ENCODE measurements around the gene NOL4L. TPM values are rescaled to one million over a fixed set of nuclear protein-coding genes. Genes with fewer than 3 reads are reported as not detected.
A peak's percentile ranks its signal among the peaks of the same experiment; 100 is the strongest.

NOL4L gene
- total and polyA plus RNA-seq, 2 experiments from 2014 or later = 35.6 to 42.9 TPM

DNA sequence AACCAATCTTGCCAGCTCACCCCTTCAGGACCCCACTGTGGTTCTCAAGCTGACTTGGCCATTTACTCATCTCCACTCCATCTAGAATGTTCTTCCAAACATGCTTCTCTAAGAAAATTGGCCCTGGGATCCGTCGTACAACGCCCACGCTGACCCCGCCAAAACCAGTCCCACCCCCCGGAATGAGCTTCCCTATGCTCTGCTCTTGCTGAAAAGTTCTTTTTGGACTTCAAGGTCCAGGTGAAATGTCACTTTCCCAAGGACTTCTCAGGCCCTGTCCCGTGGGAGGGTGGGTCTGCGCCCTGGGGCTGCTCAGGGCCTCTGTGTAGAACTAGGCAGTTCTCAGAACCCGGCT is 9.9 kb downstream of the NOL4L start:
- Histone ChIP-seq H3K27me3 (no peaks in the 10 kb centered on the region), H3K4me2 (no peak overlapping the region), H3K36me3 (replicated peaks; ENCODE audit: insufficient read depth, low read depth) (no peaks in the 10 kb centered on the region), H3K27ac (peak overlapping the region; percentile 66), H3K79me2 (peaks cover 75% of the 10 kb centered on the region), H3K9me3 (ENCODE audit: low read depth) (no peaks in the 10 kb centered on the region), H4K20me1 (ENCODE audit: insufficient read depth, poor library complexity, severe bottlenecking) (no peaks in the 10 kb centered on the region), H3K9me2 (replicated peaks; ENCODE audit: insufficient read depth) (no peaks in the 10 kb centered on the region), H2AFZ (no peak overlapping the region), H3K4me3 (no peak overlapping the region), H3K4me1 (ENCODE audit: insufficient read depth) (peaks cover 30% of the 10 kb centered on the region)
- no peak for DNase-seq (ENCODE audit: low spot score)
- 83% methylated on average over 9 of the region's 9 CpGs for WGBS (ENCODE audit: low lambda C conversion rate, missing lambda C conversion rate)
- TF ChIP-seq EZH2 (IDR thresholded peaks at IDR 0.05; ENCODE audit: borderline replicate concordance) (no peak), EZH2phosphoT487 (IDR thresholded peaks at IDR 0.05; ENCODE audit: low read depth, severe bottlenecking, unreplicated experiment) (no peak)
- TF ChIP-seq, protein P1, sequence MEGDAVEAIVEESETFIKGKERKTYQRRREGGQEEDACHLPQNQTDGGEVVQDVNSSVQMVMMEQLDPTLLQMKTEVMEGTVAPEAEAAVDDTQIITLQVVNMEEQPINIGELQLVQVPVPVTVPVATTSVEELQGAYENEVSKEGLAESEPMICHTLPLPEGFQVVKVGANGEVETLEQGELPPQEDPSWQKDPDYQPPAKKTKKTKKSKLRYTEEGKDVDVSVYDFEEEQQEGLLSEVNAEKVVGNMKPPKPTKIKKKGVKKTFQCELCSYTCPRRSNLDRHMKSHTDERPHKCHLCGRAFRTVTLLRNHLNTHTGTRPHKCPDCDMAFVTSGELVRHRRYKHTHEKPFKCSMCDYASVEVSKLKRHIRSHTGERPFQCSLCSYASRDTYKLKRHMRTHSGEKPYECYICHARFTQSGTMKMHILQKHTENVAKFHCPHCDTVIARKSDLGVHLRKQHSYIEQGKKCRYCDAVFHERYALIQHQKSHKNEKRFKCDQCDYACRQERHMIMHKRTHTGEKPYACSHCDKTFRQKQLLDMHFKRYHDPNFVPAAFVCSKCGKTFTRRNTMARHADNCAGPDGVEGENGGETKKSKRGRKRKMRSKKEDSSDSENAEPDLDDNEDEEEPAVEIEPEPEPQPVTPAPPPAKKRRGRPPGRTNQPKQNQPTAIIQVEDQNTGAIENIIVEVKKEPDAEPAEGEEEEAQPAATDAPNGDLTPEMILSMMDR (IDR thresholded peaks at IDR 0.05; ENCODE audit: poor library complexity) = no peak

DNA sequence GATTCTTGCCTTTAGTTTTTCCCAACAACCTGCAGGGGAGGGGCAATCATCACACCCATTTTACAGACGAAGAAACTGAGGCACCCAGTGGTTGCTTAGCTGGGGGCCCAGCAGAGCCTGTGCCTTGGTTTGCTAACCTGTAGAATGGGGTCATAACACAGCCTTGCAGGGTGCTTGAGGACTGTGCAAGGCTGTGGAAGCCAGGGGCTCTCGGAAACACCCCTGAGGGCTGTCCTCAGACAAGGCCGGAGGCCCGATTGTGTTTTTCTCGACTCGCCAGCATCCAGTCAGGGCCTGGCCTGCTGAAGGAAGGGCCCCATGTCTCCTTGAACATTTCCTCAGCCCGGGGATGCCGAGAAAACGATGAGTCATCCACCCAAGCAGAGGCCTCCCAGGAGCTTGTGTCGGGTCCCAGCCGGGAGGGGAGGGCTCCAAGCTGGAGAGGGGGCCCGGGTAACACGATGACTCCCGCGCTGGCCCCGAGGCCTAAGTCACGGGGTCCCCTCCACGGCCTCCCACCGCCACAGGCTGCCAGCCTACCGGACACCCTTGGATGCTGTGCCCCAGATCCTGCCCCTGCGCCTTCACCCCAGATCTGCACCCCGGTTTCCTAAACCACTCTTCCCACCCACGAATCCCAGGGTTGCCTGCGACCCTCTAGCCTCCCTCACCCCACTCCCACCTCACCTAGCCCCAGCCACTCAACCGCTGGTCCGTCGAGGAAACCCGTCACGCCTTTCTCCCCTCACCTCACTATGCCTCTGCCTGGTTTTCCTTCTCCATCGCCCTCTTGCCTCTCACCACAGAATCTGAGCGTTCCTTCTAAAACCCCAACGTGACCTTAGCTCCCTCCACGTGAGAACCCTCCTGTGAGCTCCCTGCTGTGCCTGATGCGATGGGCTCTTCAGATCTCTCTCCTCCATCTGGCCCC is 10.6 kb downstream of the NOL4L start:
- Histone ChIP-seq H3K4me3 (no peak overlapping the region), H3K27me3 (no peaks in the 10 kb centered on the region), H3K9me3 (ENCODE audit: low read depth) (no peaks in the 10 kb centered on the region), H3K36me3 (replicated peaks; ENCODE audit: insufficient read depth, low read depth) (no peaks in the 10 kb centered on the region), H3K4me1 (ENCODE audit: insufficient read depth) (peaks cover 33% of the 10 kb centered on the region), H3K4me2 (peak overlapping the region; percentile 53), H3K27ac (peak overlapping the region; percentile 87), H3K79me2 (peaks cover 75% of the 10 kb centered on the region), H3K9me2 (replicated peaks; ENCODE audit: insufficient read depth) (no peaks in the 10 kb centered on the region), H4K20me1 (ENCODE audit: insufficient read depth, poor library complexity, severe bottlenecking) (no peaks in the 10 kb centered on the region), H2AFZ (no peak overlapping the region)
- peak; percentile 92 for DNase-seq (ENCODE audit: low spot score)
- WGBS (ENCODE audit: low lambda C conversion rate, missing lambda C conversion rate) = 49% methylated on average over 30 of the region's 34 CpGs
- TF ChIP-seq EZH2 (IDR thresholded peaks at IDR 0.05; ENCODE audit: borderline replicate concordance) = no peak
- TF ChIP-seq EZH2phosphoT487 (IDR thresholded peaks at IDR 0.05; ENCODE audit: low read depth, severe bottlenecking, unreplicated experiment) = no peak
- TF ChIP-seq, protein P1 (IDR thresholded peaks at IDR 0.05; ENCODE audit: poor library complexity) = no peak

DNA sequence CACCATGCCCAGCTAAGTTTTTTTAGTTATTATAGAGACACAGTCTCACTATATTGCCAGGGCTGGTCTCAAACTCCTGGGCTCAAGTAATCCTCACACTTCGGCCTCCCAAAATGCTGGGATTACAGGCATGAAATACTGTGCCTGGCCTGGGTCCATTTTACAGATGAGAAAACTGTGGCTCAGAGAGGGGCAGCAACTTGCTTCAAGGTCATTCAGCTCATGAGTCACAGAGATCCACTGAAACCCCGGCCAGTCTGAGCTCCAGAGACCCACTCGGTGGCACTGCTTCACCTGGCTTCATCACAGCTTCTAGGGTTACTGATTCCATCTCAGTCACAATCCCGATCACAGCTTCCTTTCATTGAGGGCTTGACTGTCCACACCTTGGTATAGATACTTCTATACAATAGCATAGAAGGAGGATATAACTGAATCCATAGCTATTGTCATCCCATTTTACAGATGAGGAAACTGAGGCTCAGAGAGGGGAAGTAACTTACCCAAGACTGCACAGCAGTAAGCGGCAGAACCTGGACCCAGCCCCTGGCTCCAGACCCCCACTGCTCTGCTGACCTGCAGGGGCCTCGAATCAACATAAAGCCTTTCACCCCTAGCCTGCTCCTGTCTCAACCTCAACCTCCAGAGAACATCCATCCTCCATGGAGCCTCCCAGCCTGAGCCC is 11.8 kb downstream of the NOL4L start:
- 93% methylated on average over 6 of the region's 6 CpGs for WGBS (ENCODE audit: low lambda C conversion rate, missing lambda C conversion rate)
- Histone ChIP-seq H3K4me2 (no peak overlapping the region), H3K79me2 (peaks cover 80% of the 10 kb centered on the region), H3K27me3 (no peaks in the 10 kb centered on the region), H2AFZ (no peak overlapping the region), H3K4me1 (ENCODE audit: insufficient read depth) (peaks cover 33% of the 10 kb centered on the region), H3K9me2 (replicated peaks; ENCODE audit: insufficient read depth) (no peaks in the 10 kb centered on the region), H4K20me1 (ENCODE audit: insufficient read depth, poor library complexity, severe bottlenecking) (no peaks in the 10 kb centered on the region), H3K9me3 (ENCODE audit: low read depth) (no peaks in the 10 kb centered on the region), H3K4me3 (no peak overlapping the region), H3K36me3 (replicated peaks; ENCODE audit: insufficient read depth, low read depth) (no peaks in the 10 kb centered on the region), H3K27ac (no peak overlapping the region)
- TF ChIP-seq EZH2phosphoT487 (IDR thresholded peaks at IDR 0.05; ENCODE audit: low read depth, severe bottlenecking, unreplicated experiment) (no peak), EZH2 (IDR thresholded peaks at IDR 0.05; ENCODE audit: borderline replicate concordance) (no peak)
- DNase-seq (ENCODE audit: low spot score) = no peak
